ENCODE data around the gene DCLRE1A.
A peak's percentile ranks its signal among the peaks of the same experiment; 100 is the strongest.

The DCLRE1A gene

GRCh38 chr10:113788604-113789083, 65.2 kb downstream of the DCLRE1A start:
- peak; percentile 91 for DNase-seq (ENCODE audit: low spot score)
